Hepatic stellate cell (primary cell): ENCODE measurements around the gene ANKRD13B.

Experiments
- DNase-seq: peaks from one replicate; pipeline ENCODE4 v3.0.0; 2011; ENCODE audit warnings: low spot score

Gene ANKRD13B

DNA sequence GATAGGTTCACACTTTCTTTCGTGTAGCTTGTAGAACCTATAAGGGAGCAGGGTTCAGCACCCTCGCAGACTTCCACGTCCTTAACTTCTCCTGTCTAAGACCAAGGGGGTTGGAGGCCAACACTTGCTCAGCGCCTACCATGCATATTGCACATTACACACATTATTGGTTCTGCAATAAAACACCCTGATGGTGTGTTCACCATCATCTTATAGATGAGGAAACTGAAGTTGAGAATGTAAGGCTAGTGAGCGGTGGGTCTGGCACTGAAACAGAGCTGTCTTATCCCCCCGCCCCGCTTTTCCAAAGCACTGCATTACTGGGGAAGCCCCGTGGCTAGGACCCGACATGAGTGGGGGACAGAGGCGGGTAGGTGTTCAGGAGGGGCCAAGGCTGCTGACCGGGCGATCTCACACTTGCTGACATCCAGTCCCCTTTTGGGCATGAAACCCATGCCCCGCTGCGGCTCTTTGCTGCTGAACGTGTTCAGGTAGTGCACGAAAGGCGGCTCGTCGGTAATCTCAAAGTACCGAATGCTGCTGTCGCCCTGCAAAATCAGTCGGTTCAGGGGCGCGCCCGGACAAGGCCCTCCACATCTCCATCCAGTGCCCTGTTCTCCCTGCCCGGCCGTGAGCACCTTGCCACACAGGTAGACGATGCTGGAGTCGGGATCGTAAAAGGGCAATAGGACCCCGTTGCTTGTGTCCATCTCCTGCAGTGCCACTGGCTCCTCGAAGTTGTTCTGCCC lies 23.5 kb downstream of the ANKRD13B start:
- no peak for DNase-seq

DNA sequence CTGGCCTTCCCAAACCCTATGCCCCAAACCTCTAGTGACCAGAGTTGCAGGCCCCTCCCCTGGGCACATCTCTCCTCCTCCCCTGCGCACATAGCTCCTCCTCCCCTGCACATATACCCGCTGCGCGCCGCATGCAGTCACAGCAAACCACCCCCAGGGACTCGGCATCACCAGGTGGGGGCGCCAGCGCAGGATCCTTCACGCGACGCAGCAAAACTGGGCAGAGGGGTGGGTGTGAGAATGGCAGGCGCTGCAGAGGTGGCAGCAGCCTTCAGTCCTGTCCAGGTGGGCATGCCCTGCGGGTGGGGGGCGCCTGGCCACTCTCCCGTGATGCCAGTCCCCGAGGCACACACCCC lies 24.2 kb downstream of the ANKRD13B start:
- DNase-seq: peak; percentile 75

DNA sequence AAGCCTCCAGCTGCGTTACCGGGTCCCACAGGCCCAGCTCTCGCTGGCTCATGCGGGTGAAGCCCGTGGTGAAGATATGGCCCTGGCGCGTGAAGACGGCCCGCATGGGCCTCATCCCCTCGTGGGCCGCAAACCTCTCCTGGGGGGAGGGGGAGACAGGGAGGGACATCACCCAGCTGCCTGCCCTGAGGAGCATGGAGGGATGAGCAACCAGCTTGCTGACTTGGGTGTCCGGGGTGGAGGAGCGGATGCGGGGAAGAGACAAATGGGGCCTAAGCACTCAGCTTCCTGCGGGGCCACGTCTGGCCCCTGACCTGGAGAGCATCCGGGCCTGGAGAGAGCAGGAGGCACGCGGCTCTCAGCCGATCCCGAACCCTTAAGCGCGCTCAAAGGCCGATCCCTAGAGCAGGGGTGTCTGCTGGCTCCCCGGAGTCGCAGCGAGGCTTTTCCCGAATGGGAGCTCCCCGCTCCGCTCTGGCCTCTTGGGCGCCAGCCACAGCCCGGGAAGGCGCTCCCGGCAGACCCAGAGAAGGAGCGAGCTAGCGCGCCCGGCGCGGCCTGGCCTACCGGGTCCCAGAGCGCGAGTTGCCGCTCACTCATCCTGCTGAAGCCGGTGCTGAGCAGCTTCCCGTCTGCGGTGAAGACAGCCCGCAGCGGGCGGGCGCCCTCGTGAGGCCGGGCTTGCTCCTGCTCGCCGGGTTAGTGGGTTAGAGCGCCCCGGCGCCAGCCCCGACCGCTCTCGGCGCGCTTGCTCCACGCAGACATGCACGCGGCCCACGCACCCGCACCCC lies 24.7 kb downstream of the ANKRD13B start:
- DNase-seq: peak; percentile 59

- no peak for DNase-seq
Observed at GRCh38 chr17:29618272-29619065, 25.5 kb downstream of the ANKRD13B start.

GRCh38 chr17:29619251-29619650 lies 26.3 kb downstream of the ANKRD13B start:
- peak; percentile 74 for DNase-seq

GRCh38 chr17:29620271-29620670 lies 27.3 kb downstream of the ANKRD13B start:
- no peak for DNase-seq

- DNase-seq: no peak
Observed at GRCh38 chr17:29620779-29621500, 28.0 kb downstream of the ANKRD13B start.

DNA sequence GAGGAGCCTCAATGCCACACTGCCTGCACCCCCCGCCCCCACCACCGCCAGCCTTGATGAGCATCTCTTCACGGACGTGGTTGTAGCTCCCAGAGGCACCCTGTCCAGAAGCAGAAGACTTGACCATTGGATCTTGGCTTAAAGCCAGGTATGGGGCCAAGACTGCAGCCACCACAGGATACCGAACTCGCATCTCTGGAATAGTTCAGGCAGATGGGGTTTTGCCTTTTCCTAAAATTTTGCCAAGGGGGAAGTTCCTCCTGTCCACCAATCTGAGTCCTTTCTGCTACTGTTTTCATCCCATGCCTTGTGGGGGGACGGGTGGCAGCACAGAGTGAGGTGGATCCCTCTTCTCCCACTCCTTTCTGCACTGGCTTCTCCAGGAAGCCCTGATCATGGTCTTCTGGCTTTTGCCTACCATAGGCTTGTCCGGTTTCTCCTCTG lies 28.8 kb downstream of the ANKRD13B start:
- DNase-seq: peak; percentile 43

GRCh38 chr17:29622337-29623282 lies 29.7 kb downstream of the ANKRD13B start, which contains the start of gene CORO6:
TSS of gene CORO6 (minus strand) at chr17:29622912. CDS start at chr17:29621421, 1,491 bp downstream.
- peak; percentile 76 for DNase-seq

DNA sequence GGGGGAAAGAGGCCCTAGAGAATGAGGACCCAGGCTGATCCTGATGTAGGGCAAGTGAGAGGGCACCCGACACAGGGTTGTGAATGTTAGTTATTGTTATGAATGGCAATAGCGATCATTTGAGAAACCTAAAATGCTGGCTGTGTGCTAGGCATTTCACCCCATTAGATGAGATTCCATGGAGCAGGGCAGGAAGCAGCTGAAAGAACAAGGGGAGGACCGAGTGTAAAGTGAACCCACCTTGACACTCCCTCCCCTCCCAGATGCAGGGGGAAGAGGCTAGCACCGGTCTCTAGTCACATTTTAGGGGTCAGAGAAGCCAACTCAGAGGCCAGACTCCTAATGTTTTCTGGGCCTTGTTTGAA lies 30.3 kb downstream of the ANKRD13B start:
- DNase-seq: no peak

DNA sequence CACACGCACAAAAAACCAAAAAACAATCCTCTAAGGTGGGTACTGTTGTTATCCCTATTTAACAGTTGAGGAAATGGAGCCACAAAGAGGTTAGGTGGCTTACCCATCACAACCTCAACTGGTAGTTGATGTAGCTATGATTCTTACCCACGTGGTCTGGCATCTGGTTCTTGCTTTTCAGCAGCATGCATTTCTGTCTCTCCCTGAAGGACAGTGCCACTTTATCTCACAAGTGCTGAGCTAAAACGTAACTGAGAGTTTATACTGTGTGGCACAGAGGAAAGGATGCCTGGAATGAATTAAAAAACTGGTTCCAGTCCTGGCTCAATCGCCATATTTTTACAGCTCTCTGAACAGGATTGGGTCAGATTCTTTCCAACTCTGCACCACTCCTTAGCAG lies 31.7 kb downstream of the ANKRD13B start:
- DNase-seq: no peak

GRCh38 chr17:29625037-29625750 lies 32.3 kb downstream of the ANKRD13B start:
- no peak for DNase-seq

DNA sequence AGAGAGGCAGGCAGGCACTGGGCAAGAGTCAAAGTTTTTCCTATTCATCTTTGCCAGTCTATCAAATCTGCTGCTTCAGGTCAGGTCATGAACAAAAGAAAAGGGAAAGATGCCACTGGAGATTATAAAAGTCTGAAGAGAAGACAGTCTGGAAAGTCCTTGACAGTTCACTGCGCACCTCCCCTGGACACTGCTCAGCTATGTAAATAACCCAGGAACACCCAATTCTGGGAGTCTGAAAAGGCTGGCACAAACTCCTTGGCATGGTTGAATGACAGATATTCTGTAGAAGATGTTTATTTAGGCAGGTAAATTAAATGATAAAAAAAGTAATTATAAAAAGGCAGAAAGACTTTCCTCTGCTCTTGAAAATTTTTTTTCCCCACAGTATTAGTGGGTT lies 35.0 kb downstream of the ANKRD13B start:
- DNase-seq: no peak

DNA sequence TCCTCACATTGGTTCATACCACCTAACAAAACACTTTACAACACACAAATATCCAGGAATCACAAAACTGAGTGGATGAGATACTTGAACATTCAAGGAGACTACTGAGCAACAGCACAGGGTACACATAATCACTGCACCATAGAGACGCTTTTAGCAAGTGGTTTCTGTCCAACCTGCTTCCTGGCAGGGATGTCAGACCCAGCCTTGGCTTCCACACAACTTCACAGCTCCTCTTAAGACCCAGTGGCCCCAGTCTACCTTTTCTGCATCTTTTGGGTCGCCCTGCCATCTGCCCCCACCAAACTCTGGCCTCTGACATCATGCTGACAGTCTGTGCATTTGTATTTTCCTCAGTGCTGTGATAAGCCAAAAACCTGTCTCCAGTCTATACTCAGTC lies 35.7 kb downstream of the ANKRD13B start:
- no peak for DNase-seq

GRCh38 chr17:29629839-29630238 lies 36.9 kb downstream of the ANKRD13B start:
- no peak for DNase-seq

DNA sequence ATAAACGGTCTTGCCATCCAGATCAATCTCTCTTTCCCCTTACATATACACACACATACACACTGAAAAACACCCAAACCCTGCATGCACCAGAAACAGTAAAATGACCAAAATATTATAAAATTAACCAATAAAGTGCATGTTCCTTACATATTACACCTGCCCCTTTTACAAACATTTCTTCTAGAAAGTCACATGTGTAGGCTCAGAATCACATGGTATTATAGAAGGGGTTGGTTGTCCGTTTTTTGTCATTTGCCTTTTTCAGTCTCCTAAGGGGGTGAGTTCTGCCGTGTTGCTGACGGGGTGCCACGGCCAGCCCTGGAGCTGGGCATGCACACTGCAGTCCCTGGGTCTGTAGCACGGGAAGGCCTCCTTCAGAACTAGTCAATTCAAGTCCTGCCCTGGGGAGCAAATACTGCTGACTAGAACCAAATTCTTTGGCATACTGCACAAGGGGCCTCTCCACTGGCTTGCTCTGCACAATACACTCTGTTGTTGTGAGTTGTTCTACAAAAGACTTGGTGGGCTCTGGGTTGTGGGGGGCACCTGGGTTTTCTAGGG lies 37.8 kb downstream of the ANKRD13B start:
- no peak for DNase-seq

- DNase-seq: no peak
Observed at GRCh38 chr17:29633886-29634285, 41.0 kb downstream of the ANKRD13B start.

DNA sequence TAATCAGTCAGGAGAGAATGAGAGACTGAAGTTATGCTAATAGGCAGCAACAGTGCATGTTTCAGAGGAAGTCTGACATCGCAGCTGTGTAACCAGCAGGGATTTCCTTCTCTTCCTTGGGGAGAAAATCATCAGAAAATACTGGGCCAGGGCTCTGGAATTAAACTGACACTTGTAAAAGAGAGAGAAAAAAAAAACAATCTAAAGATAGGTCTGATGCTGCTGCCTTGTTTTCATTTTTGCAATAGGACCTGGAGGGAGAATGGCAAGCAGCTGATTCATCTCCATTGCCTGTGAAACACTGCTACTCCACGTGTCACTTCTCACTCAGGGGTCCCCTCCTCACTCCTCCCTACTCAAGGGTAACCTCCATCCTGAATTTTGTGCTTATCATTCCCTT lies 47.5 kb downstream of the ANKRD13B start:
- DNase-seq: peak; percentile 52

DNA sequence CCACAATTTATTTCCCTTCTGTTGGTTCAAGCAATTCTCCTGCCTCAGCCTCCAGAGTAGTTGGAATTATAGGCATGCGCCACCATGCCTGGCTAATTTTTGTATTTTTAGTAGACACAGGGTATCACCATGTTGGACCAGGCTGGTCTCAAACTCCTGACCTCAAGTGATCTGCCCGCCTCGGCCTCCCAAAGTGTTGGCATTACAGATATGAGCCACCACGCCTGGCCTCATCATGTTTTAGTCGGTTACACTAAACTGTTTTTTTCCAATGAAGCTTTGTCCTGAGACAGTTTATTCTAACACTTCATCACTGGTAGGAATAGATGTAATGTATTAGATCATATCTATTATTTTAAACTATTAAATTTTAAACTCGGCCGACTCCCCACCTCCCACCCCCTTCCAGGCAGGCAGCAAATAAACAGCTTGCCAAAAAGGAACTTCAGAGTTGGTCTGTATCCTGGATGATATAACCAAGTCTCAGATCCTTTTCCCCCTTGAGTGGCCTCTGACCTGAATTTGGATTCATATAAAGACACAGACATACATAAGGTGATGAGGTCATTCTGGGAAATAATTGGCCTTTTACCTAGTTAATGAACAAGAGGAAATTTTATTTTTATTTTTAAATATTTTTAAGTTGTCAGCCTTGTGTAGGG lies 48.2 kb downstream of the ANKRD13B start:
- no peak for DNase-seq
